Activated naive CD8-positive, alpha-beta T cell (primary cell): Measurements from ENCODE around the gene ELP1.

Experiments
- H3K27ac Mint-ChIP-seq: one replicate; pipeline ENCODE4 v1.8.0; 2021; ENCODE audit warnings: mixed read lengths
- H3K27me3 Mint-ChIP-seq: one replicate; pipeline ENCODE4 v1.8.0; 2021; ENCODE audit warnings: mixed read lengths
- H3K36me3 Mint-ChIP-seq: one replicate; pipeline ENCODE4 v1.8.0; 2021; ENCODE audit warnings: mixed read lengths
- H3K4me1 Mint-ChIP-seq: one replicate; pipeline ENCODE4 v1.8.0; 2021; ENCODE audit warnings: low read depth, mixed read lengths
- H3K4me3 Mint-ChIP-seq: one replicate; pipeline ENCODE4 v1.8.0; 2021; ENCODE audit warnings: mild to moderate bottlenecking, mixed read lengths
- H3K9me3 Mint-ChIP-seq: one replicate; pipeline ENCODE4 v1.8.0; 2021; ENCODE audit warnings: low read depth, mixed read lengths

The ELP1 gene

DNA sequence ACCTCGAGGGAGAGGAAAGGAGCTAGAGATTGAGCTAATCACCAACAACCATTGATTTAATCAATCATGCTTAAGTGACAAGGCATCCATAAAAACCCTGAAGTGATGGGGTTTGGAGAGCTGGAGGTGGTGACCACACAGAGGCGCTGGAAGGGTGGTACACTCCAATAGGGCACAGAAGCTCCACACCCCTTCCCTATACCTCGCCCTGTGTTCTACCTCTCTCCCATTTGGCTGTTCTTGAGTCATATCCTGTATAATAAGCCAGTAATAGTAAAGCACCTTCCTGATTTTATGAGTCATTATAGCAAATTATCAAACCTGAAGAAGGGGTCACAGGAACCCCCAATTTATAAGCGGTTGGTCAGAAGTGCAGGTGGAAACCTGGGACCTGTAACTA lies 96.4 kb downstream of the ELP1 start:
- H3K27me3 Mint-ChIP-seq, result peaks cover 4% of the 10 kb centered on the region
- H3K27ac Mint-ChIP-seq, result no peak overlapping the region
- H3K4me3 Mint-ChIP-seq, result no peak overlapping the region
- no peaks in the 10 kb centered on the region for H3K9me3 Mint-ChIP-seq
- H3K36me3 Mint-ChIP-seq, result no peaks in the 10 kb centered on the region
- peaks cover 1% of the 10 kb centered on the region for H3K4me1 Mint-ChIP-seq

DNA sequence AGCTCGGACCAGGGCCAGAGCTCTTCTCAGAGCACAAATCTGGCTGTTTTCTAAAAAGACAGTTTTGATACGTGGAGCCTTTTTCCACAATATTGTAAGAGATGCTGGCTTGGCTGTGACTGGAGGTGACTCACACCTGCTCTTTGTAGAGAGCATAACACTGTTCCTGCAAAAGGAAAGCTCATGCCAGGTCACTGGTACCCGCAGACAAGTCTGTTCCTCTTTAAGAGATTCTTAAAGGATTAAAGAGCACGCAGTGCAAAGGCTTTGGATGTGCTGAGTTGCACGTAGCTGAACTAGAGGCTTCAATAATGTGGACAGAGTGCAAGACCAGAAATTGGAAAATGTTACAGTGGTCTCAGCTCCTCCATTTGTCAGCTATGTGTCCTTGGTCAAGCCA lies 97.1 kb downstream of the ELP1 start:
- H3K4me3 Mint-ChIP-seq, result no peak overlapping the region
- H3K27ac Mint-ChIP-seq, result no peak overlapping the region
- H3K9me3 Mint-ChIP-seq, result no peaks in the 10 kb centered on the region
- no peaks in the 10 kb centered on the region for H3K36me3 Mint-ChIP-seq
- H3K4me1 Mint-ChIP-seq, result no peaks in the 10 kb centered on the region
- H3K27me3 Mint-ChIP-seq, result peaks cover 4% of the 10 kb centered on the region

DNA sequence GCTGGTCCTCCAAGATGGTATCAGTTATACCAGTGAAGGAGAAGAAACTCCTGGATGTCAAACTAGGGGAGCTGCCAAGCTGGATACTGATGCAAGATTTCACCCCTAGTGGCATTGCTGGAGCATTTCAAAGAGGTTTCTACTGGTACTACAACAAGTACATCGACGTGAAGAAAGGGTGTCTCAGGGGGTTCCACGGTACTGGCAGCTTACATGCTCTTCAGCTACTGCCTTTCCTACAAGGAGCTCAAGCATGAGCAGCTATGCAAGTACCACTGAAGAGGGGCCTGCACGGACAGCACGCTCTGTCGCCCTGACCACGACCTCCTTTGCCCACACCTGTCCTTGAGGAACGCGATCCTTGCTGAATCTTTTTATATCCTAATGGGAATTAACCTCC lies 97.6 kb downstream of the ELP1 start:
- H3K9me3 Mint-ChIP-seq, result no peaks in the 10 kb centered on the region

DNA sequence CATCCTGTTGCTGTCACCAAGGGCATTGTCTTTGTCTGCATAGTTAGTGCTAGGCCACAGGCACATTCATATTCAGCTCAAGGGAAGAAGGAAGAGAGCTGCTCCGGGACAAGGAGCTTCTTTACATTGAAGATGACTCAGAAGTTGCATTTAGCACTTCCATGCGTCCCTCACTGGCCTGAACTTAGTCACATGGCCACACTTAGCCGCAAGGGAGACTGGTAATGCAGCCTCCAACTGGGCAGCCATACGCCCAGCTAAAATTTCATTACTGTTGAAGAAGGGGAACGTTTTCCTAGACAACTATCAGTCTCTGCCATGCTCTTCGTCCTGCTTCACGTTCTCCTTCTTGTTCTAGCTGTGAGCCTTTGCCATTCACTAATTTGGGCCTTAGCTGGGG lies 98.1 kb downstream of the ELP1 start:
- no peak overlapping the region for H3K4me3 Mint-ChIP-seq
- H3K4me1 Mint-ChIP-seq, result no peaks in the 10 kb centered on the region
- no peak overlapping the region for H3K27ac Mint-ChIP-seq
- no peaks in the 10 kb centered on the region for H3K9me3 Mint-ChIP-seq
- no peaks in the 10 kb centered on the region for H3K36me3 Mint-ChIP-seq
- peaks cover 4% of the 10 kb centered on the region for H3K27me3 Mint-ChIP-seq

More for the DNA sequence above, 97.6 kb downstream of the ELP1 start:
- no peak overlapping the region for H3K4me3 Mint-ChIP-seq
- no peaks in the 10 kb centered on the region for H3K36me3 Mint-ChIP-seq
- H3K27me3 Mint-ChIP-seq, result peaks cover 4% of the 10 kb centered on the region
- H3K4me1 Mint-ChIP-seq, result no peaks in the 10 kb centered on the region
- no peak overlapping the region for H3K27ac Mint-ChIP-seq

DNA sequence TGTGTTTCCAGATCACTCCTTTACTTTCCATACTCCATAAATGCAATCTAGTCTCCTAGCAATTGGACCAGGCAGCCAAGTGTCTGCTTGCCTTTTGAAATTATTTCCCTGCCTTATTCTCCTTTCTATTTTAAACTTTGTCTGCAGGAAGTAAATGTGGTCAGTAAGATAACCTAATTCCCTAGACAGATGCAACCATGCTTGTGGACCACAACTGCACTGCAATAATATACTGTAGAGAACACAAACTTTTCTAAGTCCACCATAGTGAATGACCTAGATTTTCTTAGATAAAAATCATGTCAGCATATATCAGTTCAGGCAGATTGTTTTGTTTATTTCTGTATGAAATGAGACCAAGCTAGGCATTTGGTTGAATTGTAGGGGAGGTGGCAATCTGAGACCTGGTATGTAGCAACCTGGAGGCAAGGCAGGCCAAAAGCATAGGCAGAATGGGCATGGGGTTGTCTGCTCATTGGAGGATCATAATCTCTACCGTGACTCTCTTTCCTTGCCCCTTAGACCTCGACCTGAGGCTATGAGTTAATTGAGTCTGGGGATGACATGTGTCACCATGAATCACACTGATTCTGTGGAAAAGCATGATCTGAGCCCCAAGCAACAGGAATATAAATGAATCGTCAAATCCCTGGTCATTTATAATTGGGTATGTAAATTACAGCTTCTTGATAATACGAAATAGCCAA lies 98.8 kb downstream of the ELP1 start:
- Mint-ChIP-seq H3K27me3 (peaks cover 5% of the 10 kb centered on the region), H3K9me3 (no peaks in the 10 kb centered on the region), H3K27ac (no peak overlapping the region), H3K36me3 (no peaks in the 10 kb centered on the region), H3K4me1 (no peaks in the 10 kb centered on the region), H3K4me3 (no peak overlapping the region)

DNA sequence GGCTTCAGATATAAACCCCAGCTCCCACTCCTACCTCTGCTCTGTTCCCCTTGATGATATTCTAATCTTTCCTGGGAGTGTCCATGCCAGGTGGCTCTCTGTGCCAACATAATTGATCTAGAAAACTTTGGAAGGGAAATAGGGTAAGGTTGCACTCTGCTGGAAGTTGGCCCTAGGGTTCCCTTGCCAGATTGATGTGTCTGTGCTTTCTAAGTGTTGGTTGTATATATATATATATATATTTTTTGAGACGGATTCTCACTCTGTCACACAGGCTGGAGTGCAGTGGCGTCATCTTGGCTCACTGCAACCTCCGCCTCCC lies 101.8 kb downstream of the ELP1 start:
- Mint-ChIP-seq H3K4me1 (no peaks in the 10 kb centered on the region), H3K9me3 (no peaks in the 10 kb centered on the region), H3K27ac (no peak overlapping the region), H3K36me3 (no peaks in the 10 kb centered on the region), H3K4me3 (no peak overlapping the region), H3K27me3 (peaks cover 5% of the 10 kb centered on the region)

DNA sequence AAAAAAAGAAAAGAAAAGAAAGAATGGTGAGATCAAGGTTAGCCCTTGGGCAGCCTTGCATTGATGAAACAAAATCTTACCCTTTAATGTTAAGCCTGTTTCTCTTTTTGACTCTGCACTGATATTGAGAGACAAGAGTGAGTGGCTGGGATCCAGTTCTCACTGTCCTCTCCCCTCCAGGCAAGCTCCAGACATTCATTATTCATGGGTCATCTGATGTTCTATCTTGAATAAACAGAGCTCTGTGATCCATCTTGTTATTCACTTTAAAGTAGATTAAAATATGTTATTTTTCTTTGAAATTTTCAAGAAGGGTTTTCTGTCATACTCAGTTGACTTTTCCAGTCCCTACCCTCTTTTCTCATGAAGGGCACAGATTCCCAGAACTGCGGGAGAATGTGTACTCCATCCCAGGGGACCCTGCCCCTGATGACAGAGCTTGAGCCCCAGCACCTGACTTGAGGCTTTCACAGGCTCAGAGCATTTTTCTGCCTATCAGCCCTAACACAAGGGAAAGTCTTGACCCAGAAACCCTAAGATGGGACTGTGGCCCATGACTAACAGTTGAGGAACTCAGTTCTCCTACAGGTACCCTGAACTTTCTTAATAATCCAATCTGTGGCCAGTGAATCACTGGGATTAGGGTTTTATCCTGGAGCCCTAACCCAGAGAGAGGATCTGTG lies 102.3 kb downstream of the ELP1 start:
- no peaks in the 10 kb centered on the region for H3K9me3 Mint-ChIP-seq
- H3K4me3 Mint-ChIP-seq, result no peak overlapping the region
- no peaks in the 10 kb centered on the region for H3K36me3 Mint-ChIP-seq
- H3K27ac Mint-ChIP-seq, result no peak overlapping the region
- no peaks in the 10 kb centered on the region for H3K4me1 Mint-ChIP-seq
- H3K27me3 Mint-ChIP-seq, result peaks cover 5% of the 10 kb centered on the region

DNA sequence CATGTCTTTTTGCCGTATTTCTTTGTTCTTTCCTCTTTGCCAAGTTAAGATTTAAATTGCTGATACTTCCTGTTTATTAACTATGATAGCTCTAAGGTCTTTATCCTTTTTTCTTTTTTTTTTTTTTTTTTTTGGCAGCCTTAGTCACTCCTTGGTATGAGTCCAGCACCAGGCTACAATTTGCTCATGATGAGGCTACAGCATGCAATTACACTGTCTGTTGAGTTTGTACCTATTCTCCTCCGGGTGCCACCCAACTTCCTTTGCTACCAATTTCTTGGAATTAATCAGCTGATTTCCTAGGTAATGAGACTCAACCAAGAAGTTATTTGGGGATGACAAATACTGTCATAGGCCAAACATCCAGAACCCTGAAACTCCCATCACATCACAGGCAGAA lies 103.7 kb downstream of the ELP1 start:
- peaks cover 9% of the 10 kb centered on the region for H3K27me3 Mint-ChIP-seq
- H3K9me3 Mint-ChIP-seq, result no peaks in the 10 kb centered on the region
- no peaks in the 10 kb centered on the region for H3K4me1 Mint-ChIP-seq
- no peak overlapping the region for H3K27ac Mint-ChIP-seq
- H3K36me3 Mint-ChIP-seq, result no peaks in the 10 kb centered on the region
- H3K4me3 Mint-ChIP-seq, result no peak overlapping the region

DNA sequence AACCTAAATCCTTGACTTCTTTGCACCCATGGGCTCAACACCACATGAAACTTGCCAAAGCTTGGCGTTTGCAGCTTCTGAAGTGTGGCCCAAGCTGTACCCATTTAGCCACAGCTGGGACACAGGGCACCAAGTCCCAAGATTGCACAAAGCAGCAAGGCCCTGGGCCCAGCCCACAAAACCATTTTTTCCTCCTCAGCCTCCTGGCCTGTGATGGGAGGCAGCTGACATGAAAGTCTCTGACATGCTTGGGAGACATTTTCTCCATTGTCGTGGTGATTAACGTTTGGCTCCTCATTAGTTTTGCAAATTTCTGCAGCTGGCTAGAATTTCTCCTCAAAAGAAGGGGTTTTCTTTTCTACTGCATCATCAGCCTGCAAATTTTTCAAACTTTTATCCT lies 110.1 kb downstream of the ELP1 start:
- Mint-ChIP-seq H3K4me1 (no peaks in the 10 kb centered on the region), H3K9me3 (peaks cover 10% of the 10 kb centered on the region), H3K27me3 (peaks cover 13% of the 10 kb centered on the region), H3K27ac (no peak overlapping the region), H3K4me3 (no peak overlapping the region), H3K36me3 (no peaks in the 10 kb centered on the region)
